ENCODE data around the gene EYS.

- no peak for TF ChIP-seq CTCF (IDR thresholded peaks at IDR 0.05; ENCODE audit: low read depth, low read length, poor library complexity, severe bottlenecking)
- no peak for TF ChIP-seq EZH2phosphoT487 (IDR thresholded peaks at IDR 0.05; ENCODE audit: borderline replicate concordance, low read length)
Observed at GRCh38 chr6:64409948-64410347, 1297.1 kb downstream of the EYS start.
